Measurements from ENCODE around the gene DHRSX. TPM values are rescaled to one million over a fixed set of nuclear protein-coding genes. Genes with fewer than 3 reads are reported as not detected.

Gene DHRSX
- total and polyA plus RNA-seq, 10 of the 15 experiments (the other 5 are each of a cell fraction or from before 2014, with no cell fraction given), result 1.7 to 39.5 (median 16.5) TPM

DNA sequence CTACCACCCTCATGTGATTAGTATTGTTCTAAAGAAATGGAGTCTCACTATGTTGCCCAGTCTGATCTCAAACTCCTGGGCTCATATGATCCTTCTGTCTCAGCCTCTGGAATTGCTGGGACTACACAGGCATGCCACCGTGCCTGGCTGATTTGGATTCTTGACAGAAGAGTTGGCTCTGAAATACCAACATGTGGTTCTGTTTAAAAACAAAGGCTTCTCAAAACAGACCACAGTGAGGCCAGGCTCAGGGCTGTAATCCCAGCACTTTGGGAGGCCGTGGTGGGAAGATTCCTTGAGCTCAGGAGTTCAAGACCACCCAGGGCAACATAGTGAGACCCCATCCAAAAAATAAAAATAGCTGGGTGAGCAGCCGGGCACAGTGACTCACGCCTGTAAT lies 126.7 kb downstream of the DHRSX start:
- DNase-seq (ENCODE audit: low read depth, low spot score) (no peak), FAIRE-seq (no peak), ATAC-seq (no peak)
- Histone ChIP-seq H3K4me2 (ENCODE audit: control insufficient read depth, insufficient read depth) (no peak overlapping the region), H3K27ac (ENCODE audit: control insufficient read depth, insufficient read depth) (no peak overlapping the region), H4K20me1 (ENCODE audit: control insufficient read depth, insufficient read depth) (no peaks in the 10 kb centered on the region), H3K79me2 (ENCODE audit: control insufficient read depth, insufficient read depth, low read length) (no peaks in the 10 kb centered on the region), H3K9ac (ENCODE audit: control insufficient read depth, insufficient read depth, low read length) (no peak overlapping the region), H3K36me3 (ENCODE audit: control insufficient read depth in 2 of 2, insufficient read depth in 2 of 2, low read length in 1 of 2) (no peaks in the 10 kb centered on the region; a peak in 1 of 4 replicates), H2AFZ (ENCODE audit: control insufficient read depth, low read depth, low read length) (no peak overlapping the region), H3K27me3 (replicated peaks in 1 of 2; ENCODE audit: control insufficient read depth in 2 of 2, insufficient read depth in 2 of 2, low read length in 1 of 2) (no peaks in the 10 kb centered on the region), H3K4me3 (no peak overlapping the region), H3K9me3 (replicated peaks; ENCODE audit: control insufficient read depth, insufficient read depth, low read length) (no peaks in the 10 kb centered on the region; the same call in 2 of the 3 replicates), H3K4me1 (ENCODE audit: control insufficient read depth, insufficient read depth, low read length) (no peaks in the 10 kb centered on the region)
- ChIA-PET POLR2A (no interaction called here), SMC1A (ENCODE audit: uncharacterized antibody, unreplicated experiment) (no interaction called here), RAD21 (ENCODE audit: unreplicated experiment) (no interaction called here), CTCF (no interaction called here)
- 93% methylated on average over 4 of the region's 4 CpGs for WGBS (ENCODE audit: insufficient coverage, insufficient replicate concordance, low lambda C conversion rate, missing lambda C conversion rate)
- no peak for TF ChIP-seq FOXM1 (IDR thresholded peaks at IDR 0.05; ENCODE audit: low read depth, low read length)
- TF ChIP-seq ZNF24 (IDR thresholded peaks at IDR 0.05), result no peak
- no peak for TF ChIP-seq HCFC1 (IDR thresholded peaks at IDR 0.05; ENCODE audit: low read length)
- no peak for TF ChIP-seq BMI1 (IDR thresholded peaks at IDR 0.05; ENCODE audit: borderline replicate concordance)
- no peak for TF ChIP-seq SMC3 (IDR thresholded peaks at IDR 0.05; ENCODE audit: borderline replicate concordance, low read length)
- TF ChIP-seq ZNF274 (IDR thresholded peaks at IDR 0.05; ENCODE audit: insufficient read depth, insufficient read length), result no peak
- no peak for TF ChIP-seq LARP7 (IDR thresholded peaks at IDR 0.05)
- no TSS peak for BruUV-seq (replicated peaks)
- in situ Hi-C loops (cut with MboI) (no loop called here), intact Hi-C loops (cut with micrococcal nuclease; ENCODE audit: unreplicated experiment) (no loop called here)

DNA sequence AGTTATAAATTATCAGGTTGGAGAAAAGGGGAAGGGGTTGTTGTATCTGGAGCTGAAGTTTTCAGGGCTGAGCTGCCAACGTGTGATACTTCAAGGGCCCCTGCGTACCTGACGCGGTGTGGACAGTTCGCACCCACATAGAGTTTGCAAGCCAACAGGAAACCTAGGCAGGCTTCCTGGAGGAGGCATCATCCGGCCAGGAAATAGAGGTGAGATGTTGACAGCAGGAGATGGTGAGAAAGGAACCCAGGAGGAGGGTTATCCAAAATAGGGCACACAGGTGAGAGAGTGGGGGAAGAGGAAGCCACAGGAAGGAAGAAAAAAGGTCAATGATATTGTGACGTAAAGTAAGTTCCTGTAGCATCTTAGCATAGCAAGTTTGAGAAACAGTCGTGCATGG lies 127.2 kb downstream of the DHRSX start:
- SMC1A ChIA-PET (ENCODE audit: uncharacterized antibody, unreplicated experiment), result no interaction called here
- POLR2A ChIA-PET, result no interaction called here
- H3K36me3 ChIP-seq (ENCODE audit: control insufficient read depth in 2 of 2, insufficient read depth in 2 of 2, low read length in 1 of 2), result no peaks in the 10 kb centered on the region; a peak in 1 of 4 replicates
- no peaks in the 10 kb centered on the region for H3K27me3 ChIP-seq (replicated peaks in 1 of 2; ENCODE audit: control insufficient read depth in 2 of 2, insufficient read depth in 2 of 2, low read length in 1 of 2)
- H3K27ac ChIP-seq (ENCODE audit: control insufficient read depth, insufficient read depth), result no peak overlapping the region
- CTCF ChIA-PET, result no interaction called here
- no peaks in the 10 kb centered on the region for H3K79me2 ChIP-seq (ENCODE audit: control insufficient read depth, insufficient read depth, low read length)
- intact Hi-C loops (cut with micrococcal nuclease; ENCODE audit: unreplicated experiment) (no loop called here), in situ Hi-C loops (cut with MboI) (no loop called here)
- no peak overlapping the region for H3K4me3 ChIP-seq
- H3K9ac ChIP-seq (ENCODE audit: control insufficient read depth, insufficient read depth, low read length), result no peak overlapping the region
- H3K4me1 ChIP-seq (ENCODE audit: control insufficient read depth, insufficient read depth, low read length), result no peaks in the 10 kb centered on the region
- 73% methylated on average over 8 of the region's 8 CpGs for WGBS (ENCODE audit: insufficient coverage, insufficient replicate concordance, low lambda C conversion rate, missing lambda C conversion rate)
- H3K4me2 ChIP-seq (ENCODE audit: control insufficient read depth, insufficient read depth), result no peak overlapping the region
- H4K20me1 ChIP-seq (ENCODE audit: control insufficient read depth, insufficient read depth), result no peaks in the 10 kb centered on the region
- ATAC-seq, result no peak
- RAD21 ChIA-PET (ENCODE audit: unreplicated experiment), result no interaction called here
- H3K9me3 ChIP-seq (replicated peaks; ENCODE audit: control insufficient read depth, insufficient read depth, low read length), result no peaks in the 10 kb centered on the region; the same call in 2 of the 3 replicates
- FAIRE-seq, result no peak
- no peak for DNase-seq (ENCODE audit: low read depth, low spot score)
- no peak overlapping the region for H2AFZ ChIP-seq (ENCODE audit: control insufficient read depth, low read depth, low read length)
- BruUV-seq (replicated peaks), result no TSS peak
- TF ChIP-seq, protein P1, sequence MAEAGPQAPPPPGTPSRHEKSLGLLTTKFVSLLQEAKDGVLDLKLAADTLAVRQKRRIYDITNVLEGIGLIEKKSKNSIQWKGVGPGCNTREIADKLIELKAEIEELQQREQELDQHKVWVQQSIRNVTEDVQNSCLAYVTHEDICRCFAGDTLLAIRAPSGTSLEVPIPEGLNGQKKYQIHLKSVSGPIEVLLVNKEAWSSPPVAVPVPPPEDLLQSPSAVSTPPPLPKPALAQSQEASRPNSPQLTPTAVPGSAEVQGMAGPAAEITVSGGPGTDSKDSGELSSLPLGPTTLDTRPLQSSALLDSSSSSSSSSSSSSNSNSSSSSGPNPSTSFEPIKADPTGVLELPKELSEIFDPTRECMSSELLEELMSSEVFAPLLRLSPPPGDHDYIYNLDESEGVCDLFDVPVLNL (IDR thresholded peaks at IDR 0.05; ENCODE audit: low read depth, low read length), result no peak
- TF ChIP-seq MYC (IDR thresholded peaks at IDR 0.05; ENCODE audit: insufficient read depth, insufficient read length, insufficient replicate concordance, low read length, severe bottlenecking) (no peak), ESRRA (IDR thresholded peaks at IDR 0.05; ENCODE audit: low read length) (no peak), ZNF687 (IDR thresholded peaks at IDR 0.05) (no peak)
- TF ChIP-seq, protein P2, sequence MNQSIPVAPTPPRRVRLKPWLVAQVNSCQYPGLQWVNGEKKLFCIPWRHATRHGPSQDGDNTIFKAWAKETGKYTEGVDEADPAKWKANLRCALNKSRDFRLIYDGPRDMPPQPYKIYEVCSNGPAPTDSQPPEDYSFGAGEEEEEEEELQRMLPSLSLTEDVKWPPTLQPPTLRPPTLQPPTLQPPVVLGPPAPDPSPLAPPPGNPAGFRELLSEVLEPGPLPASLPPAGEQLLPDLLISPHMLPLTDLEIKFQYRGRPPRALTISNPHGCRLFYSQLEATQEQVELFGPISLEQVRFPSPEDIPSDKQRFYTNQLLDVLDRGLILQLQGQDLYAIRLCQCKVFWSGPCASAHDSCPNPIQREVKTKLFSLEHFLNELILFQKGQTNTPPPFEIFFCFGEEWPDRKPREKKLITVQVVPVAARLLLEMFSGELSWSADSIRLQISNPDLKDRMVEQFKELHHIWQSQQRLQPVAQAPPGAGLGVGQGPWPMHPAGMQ (IDR thresholded peaks at IDR 0.05; ENCODE audit: borderline replicate concordance), result no peak
